KOPT-K1 (cell line): Measurements from ENCODE around the gene HMX1.

Experiments used
- H3K27ac ChIP-seq: fragments of 200-600 bp; sonication (generic); 2 replicates; pipeline ENCODE4 v1.5.1; 2016; ENCODE audit warnings: antibody characterized with exemption, mild to moderate bottlenecking, low read depth, low read length; ENCODE audit not compliant: poor library complexity, severe bottlenecking
- H3K36me3 ChIP-seq: fragments of 200-600 bp; sonication (generic); 2 replicates; pipeline ENCODE4 v1.5.1; 2017; ENCODE audit warnings: antibody characterized with exemption, mild to moderate bottlenecking, low read length, moderate library complexity; ENCODE audit not compliant: insufficient read depth
- H3K9me3 ChIP-seq: fragments of 200-600 bp; sonication (generic); 2 replicates; pipeline ENCODE4 v1.5.1; 2017; ENCODE audit warnings: antibody characterized with exemption, low read length, mild to moderate bottlenecking; ENCODE audit not compliant: insufficient read depth, poor library complexity, severe bottlenecking

The HMX1 gene

DNA sequence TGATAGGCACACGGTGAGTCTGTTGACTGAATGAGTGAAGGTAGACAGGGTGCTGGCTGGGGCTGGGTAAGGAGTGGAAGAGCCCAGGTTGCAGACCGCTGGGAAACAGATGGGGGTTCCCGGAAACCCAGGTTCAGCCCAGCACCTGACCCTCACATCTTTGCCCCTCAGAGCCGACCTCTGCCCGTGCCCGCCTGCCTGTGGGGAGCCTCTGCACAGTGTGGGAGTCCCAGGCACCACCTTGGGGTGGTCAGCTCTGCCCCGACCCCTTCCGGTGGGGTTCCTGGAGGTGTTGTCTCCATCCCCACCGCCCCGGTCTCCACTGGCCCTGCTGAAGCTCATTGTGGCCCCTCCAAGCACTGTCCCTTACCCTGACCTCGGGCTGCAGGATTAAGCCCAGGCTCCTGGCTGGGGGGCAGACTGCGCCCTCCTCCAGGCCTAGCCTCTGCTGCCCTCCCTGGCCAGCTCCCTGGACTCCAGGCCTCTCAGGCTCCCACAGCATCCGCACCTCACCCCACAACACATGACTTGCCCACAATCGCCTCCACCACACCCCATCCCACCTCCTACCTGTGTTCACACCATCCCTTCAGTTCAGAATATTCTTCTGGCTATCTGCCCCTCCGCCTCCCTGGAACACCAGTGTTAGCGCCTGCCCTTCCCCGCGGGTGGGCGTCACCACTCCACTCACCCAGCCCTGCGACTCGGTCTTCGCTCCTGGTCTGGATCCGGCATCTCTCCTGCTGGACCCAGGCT lies 21.4 kb downstream of the HMX1 start:
- Histone ChIP-seq H3K27ac (no peak overlapping the region), H3K36me3 (no peaks in the 10 kb centered on the region), H3K9me3 (peaks cover 3% of the 10 kb centered on the region)

DNA sequence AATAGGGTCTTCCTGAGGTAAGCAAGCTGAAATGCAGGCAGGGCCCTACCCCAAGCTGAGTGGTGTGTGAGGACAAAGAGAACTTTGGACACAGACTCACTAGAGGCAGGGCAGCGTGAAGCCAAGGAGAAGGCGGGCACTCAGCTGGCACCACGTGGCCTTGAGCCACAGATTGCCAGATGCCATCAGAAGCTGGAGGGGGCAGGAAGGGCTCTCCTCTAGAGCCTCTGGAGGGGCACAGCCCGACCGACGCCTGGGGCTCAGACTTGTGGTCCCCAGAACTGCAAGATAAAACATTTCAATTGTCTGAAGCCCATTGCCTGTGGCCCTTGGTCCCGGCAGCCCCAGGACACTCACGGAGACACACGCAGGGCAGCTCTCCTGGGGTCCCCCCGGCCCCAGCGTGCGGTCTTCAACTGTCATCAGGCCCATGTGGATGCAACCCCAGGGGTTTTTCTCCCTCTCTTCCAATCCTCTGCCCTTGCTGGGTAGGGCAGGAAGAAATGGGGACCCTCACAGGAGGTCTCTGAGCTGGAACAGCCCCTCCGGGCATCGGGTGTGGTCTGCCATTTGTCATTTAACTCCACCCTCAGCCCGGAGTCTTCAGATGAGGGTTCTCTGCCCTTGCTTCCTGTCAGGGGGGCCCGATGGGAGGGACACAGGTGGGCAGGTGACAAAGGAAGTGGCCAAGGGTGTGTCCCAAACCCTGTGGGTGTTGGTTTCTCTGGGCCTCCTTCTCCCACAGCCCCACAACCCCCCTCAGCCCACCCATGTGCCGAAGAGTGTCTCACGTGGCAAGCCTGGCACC lies 22.2 kb downstream of the HMX1 start:
- peaks cover 3% of the 10 kb centered on the region for H3K9me3 ChIP-seq
- H3K36me3 ChIP-seq: no peaks in the 10 kb centered on the region
- H3K27ac ChIP-seq: no peak overlapping the region

DNA sequence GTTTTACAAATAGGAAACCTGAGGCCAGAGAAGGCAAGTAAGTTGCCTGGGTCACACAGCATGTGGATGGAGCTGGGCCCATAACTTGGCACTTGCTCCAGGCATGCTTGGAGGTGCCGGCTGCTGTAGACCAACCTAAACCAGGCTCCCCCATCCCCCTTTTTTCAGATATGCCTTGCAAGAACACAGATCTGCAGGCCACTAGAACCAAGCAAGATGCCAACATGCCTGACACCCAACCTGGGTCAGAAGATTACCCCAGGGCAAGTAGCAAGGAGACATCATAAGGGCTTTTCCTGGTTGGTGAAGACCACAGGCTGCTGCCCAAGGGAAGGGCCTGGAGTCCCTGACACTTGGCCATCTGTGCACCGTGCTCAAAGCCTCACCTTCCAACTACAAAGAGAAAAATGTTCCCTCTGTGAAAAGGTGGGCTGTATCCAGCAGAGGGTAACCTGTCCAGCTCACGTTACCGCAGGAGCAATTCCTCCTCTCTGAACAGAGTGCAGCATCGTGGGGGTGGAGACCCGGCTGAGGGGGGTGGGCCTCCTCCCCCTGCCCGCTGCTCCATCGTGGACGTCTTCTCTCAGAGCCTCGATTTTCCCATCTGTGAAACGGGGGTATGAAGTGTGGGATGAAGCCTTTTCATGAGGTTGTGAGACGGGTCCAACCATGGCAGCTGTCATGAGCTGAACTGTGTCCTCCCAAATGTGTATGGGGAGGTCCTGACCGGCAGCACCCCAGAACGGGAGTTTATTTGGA lies 23.0 kb downstream of the HMX1 start:
- Histone ChIP-seq H3K27ac (no peak overlapping the region), H3K36me3 (no peaks in the 10 kb centered on the region), H3K9me3 (peaks cover 4% of the 10 kb centered on the region)

DNA sequence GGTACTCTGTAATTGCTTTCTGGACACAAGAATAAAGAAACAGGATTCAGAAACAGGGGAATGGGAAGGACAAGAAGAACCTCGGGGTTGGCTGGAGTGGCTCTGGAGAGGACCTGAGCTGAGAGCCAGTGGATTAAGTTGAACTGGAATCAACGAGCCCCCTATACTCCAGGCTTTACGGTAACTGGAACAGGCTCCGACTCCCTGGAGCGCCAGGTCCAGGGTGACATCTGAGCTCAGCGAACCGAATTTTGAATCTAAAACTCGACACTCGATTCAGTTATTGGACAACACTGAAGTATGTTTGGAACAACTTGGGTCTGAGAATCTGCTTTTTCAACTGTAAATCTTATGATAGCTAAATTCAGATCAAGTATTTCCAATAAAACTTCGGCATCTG lies 23.9 kb downstream of the HMX1 start:
- Histone ChIP-seq H3K36me3 (no peaks in the 10 kb centered on the region), H3K9me3 (peaks cover 5% of the 10 kb centered on the region), H3K27ac (no peak overlapping the region)

DNA sequence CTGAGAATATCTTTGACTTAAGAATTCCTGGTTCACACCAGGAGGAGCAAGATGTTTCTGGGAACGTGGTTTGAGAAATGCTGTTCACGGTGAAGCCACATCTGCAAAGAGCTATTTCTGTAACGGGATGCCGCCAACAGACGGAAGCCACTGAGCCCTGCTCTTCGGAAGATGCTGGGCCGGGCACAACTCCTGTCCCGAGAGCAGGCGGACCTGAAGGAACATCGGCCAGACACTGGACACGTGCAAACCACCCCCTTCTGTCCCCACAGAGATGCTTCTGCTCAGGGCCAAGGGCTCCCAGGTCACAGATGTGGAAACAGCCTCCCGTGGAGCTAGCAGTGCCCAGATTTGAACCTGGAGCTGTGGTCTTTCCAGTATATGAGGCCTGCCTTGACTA lies 24.3 kb downstream of the HMX1 start:
- H3K9me3 ChIP-seq: peaks cover 5% of the 10 kb centered on the region
- H3K36me3 ChIP-seq: no peaks in the 10 kb centered on the region
- no peak overlapping the region for H3K27ac ChIP-seq

DNA sequence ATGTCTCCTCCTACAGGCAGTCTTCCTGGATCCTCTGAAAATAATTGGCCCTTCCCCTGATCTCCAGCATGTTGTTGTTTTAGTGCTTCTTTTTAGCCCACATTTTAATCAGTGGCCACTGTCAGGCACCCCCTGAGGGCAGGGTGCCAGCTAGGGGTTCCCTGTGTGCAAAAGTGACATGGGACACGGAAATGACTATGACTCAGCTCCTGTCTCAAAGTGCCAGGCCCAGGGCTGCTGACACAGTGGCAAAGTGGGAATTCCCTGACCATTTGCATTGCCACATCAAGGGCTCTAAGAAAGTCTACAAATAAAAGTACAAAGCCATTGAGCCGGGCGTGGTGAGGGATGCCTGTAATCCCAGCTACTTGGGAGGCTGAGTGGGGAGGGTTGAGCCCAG lies 24.8 kb downstream of the HMX1 start:
- Histone ChIP-seq H3K27ac (no peak overlapping the region), H3K9me3 (peaks cover 5% of the 10 kb centered on the region), H3K36me3 (no peaks in the 10 kb centered on the region)

DNA sequence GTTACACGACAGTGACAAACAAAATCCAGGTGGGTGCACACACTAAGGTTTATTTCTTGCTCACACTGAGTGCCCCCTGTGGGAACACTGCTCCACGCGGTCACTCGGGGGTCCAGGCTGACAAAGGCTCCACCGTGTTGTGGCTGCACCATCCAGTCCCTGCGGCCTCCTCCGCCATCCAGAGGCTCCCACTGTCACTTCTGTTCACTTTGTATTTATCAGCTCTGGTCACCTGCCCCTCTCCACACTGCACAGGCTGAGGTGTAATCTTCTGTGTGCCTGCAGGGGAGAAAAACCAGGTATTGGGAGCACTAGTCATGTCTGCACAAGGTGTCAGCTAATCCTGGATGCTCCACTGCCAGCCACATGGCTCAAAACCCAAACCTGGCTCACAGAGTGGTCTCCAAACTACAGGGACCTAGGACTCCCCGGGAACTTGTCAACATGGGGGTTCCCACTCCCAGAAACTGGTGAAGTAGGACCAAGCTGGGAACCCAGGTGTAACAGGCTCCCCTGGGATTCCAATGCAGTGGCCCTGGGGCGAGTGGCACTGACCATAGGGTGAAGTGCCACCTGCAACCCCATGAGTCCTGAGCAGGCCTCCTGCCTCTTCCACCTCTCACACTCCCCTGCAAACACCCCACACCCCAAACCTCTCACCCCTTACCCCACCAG lies 25.5 kb downstream of the HMX1 start:
- Histone ChIP-seq H3K27ac (no peak overlapping the region), H3K36me3 (no peaks in the 10 kb centered on the region), H3K9me3 (peaks cover 5% of the 10 kb centered on the region)

DNA sequence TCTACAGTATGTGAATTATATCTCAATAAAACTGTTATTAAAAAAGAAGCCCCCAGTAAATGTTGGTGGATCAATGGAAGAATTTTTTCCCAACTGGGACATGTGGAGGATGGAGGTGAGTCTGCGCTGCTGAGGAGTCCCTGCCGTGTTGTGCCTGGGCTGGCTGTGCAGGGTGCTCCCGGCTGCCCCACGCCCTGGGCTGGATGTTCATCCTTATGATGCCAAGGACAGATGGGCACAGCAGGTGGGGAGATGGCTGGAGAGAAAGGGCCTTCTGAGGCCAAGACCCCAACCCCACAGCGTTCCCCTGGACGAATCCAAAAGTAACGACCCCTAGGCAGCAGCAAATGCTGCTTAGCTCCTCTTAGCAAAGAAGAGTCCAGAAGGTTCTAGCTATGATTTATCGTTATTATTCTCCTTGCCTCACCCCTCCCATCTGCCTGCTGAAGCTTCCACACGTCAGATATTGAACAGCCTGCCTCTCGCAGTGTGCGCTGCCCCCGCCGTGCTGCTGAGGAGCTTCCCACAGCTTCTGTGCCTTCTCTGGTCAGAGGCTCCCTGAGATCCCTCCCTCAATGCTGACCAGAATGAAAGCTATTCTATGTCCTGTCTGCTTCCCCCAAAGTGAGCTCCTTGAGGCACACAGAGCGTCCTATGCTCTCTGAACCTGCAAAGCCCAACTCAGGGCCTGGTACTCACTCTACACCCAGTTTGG lies 26.5 kb downstream of the HMX1 start:
- Histone ChIP-seq H3K9me3 (peaks cover 5% of the 10 kb centered on the region), H3K36me3 (no peaks in the 10 kb centered on the region)

DNA sequence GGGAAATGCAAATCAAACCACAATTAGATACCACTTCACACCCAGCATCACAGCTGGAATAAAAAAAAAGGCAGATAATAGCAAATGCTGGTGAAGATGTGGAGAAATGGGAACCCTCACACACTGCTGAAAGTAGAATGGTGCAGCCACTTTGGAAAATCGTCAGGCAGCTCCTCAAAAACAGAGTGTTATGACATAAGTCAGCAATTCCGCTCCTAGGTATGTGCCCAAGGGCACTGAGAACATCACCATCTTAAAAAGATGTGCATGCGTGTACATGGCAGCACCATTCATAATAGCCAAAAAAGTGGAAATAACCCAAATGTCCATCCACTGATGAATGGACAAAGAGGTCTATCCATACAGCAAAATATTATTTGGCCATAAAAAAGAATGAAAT lies 28.0 kb downstream of the HMX1 start:
- peaks cover 5% of the 10 kb centered on the region for H3K9me3 ChIP-seq
- no peaks in the 10 kb centered on the region for H3K36me3 ChIP-seq
- no peak overlapping the region for H3K27ac ChIP-seq

More for the DNA sequence above, 26.5 kb downstream of the HMX1 start:
- no peak overlapping the region for H3K27ac ChIP-seq

DNA sequence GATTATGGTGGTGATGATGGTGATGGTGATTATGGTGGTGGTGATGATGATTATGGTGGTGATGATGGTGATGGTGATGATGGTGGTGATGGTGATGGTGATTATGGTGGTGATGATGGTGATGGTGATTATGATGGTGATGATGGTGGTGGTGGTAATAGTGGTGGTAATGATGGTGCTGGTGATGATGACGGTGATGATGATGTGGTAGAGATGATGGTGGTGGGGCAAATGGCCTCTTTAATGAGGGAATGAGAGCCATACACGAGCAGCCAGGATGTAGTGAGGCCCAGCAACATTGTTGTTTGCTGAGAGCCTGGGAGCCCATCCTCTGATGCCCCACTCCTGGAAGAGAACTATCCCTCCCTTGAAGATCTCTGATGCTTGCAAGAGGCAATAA lies 29.0 kb downstream of the HMX1 start:
- no peaks in the 10 kb centered on the region for H3K36me3 ChIP-seq
- H3K27ac ChIP-seq: no peak overlapping the region
- peaks cover 5% of the 10 kb centered on the region for H3K9me3 ChIP-seq

DNA sequence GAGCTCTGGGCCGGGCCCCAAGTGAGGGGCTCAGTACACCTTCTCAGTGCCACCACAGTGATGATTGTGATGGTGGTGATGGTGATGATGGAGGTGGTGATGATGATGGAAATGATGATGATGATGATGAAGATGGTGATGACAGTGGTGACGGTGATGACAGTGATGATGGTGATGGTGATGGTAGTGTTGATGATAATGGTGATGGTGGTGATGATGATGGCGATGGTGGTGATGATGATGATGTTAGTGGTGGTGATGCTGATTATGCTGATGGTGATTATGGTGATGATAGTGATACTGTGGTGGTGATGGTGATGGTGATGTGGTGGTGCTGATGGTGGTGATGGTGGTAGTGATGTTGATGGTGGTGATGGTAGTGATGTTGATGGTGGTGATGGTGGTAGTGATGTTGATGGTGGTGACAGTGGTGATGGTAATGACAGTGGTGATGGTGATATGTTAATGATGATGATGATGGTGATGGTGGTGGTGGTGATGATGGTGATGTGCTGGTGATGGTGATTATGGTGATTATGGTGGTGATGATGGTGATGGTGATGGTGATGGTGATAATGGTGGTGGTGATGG lies 29.9 kb downstream of the HMX1 start:
- Histone ChIP-seq H3K27ac (no peak overlapping the region), H3K36me3 (no peaks in the 10 kb centered on the region), H3K9me3 (peaks cover 5% of the 10 kb centered on the region)

DNA sequence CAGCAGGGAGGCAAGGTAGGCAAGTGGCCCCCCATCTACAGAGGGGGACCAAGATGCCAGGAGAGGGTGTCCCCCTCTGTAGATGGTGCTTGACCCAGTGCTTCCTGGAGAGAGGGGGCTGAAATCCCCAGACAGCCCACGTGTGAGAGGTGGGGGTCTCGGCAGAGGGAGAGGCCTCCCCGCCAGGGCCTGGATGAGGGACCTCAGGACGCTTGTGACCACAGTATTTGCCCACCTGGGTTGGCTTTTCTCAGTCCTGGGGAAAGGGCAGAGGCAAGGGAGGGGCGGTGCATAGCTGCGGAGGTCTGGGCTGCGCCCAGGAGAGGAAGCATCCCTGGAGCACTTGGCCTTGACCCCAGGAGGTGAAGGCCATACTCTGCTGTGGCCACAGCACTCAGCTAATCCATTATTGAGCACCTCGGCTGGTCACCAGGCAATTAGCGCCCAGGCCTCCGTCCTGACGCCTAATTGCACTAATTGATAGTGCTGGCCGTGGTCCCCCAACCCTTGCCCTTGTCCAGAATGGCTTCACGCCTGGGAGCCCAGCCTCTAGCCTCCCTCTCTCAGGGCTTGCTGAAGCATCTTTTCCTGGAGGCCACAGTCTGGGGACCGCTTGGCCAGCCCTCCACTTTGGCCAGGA lies 30.7 kb downstream of the HMX1 start:
- Histone ChIP-seq H3K36me3 (no peaks in the 10 kb centered on the region), H3K27ac (no peak overlapping the region), H3K9me3 (peaks cover 5% of the 10 kb centered on the region)

DNA sequence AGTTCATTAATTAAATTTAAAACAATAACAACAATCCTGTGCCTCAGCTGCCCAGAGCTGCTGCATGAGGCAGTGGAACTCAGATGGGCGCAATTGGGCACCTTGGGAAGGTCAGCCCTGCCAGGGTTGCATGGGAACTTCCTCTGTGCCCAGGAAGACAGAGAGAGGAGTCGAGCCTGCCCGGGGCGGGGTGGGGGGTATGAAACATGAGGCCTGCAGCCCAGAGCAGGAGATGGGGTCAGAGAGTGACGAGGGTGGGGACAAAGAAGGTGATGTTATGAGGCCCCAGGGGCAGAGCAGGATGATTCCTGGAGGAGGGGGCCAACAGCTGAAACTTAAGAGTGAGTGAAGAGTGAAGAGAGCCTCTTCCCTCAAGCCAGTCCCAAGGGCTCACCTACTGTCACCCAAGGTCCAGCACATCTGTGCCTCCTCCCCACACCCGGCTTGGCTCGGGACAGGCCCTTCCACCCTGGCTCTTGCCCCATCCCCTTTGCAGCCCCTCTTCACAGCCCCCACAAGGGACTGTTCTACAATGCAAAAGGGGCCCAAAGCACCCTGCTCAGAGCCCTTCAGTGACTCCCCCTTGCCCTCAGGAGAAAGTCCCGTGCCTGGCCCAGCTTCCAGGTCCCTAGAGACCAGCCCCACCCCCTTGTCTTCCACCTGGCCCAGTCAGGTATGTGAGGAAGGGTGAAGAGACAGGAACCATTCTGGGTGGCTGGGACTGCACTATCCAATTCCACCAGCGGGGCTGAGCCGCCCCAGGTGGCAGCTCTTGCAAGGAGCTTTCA lies 31.4 kb downstream of the HMX1 start:
- H3K9me3 ChIP-seq: peaks cover 5% of the 10 kb centered on the region

More for the DNA sequence above, 31.4 kb downstream of the HMX1 start:
- no peaks in the 10 kb centered on the region for H3K36me3 ChIP-seq
- no peak overlapping the region for H3K27ac ChIP-seq
